Ammon's horn (tissue), 1 donor: ENCODE data around the gene SCCPDH.
"Not testable (repeated sequence)": the region's sequence is repeated elsewhere in the genome, so short reads cannot be mapped to it uniquely, and the experiment has no call there.

Source experiments
- DNase-seq: peaks from one replicate; pipeline ENCODE4 v3.0.0-alpha.2; 2016; ENCODE audit warnings: low spot score

The SCCPDH gene

GRCh38 chr1:246724016-246724730, at the start of gene SCCPDH:
TSS of gene SCCPDH (plus strand) at chr1:246724409. CDS start at chr1:246724423, 14 bp downstream.
- DNase-seq: peak; percentile 75

- no peak for DNase-seq
These were observed 46.4 kb upstream of the SCCPDH start for GRCh38 chr1:246677842-246678241.

GRCh38 chr1:246678816-246679793, 45.1 kb upstream of the SCCPDH start:
- DNase-seq: no peak

- no peak for DNase-seq
These were observed 44.4 kb upstream of the SCCPDH start for GRCh38 chr1:246679794-246680177.

- no peak for DNase-seq
These were observed 44.0 kb upstream of the SCCPDH start for GRCh38 chr1:246680190-246680589.

GRCh38 chr1:246680696-246681130, 43.5 kb upstream of the SCCPDH start:
- DNase-seq: no peak

GRCh38 chr1:246681900-246682895, 42.0 kb upstream of the SCCPDH start:
- DNase-seq: no peak

- DNase-seq: no peak
These were observed 40.7 kb upstream of the SCCPDH start for GRCh38 chr1:246683521-246683920.

- DNase-seq: no peak
These were observed 37.2 kb upstream of the SCCPDH start for GRCh38 chr1:246687002-246687401.

- DNase-seq: peak; percentile 80
These were observed 34.7 kb upstream of the SCCPDH start for GRCh38 chr1:246689409-246690008.

- DNase-seq: no peak
These were observed 34.1 kb upstream of the SCCPDH start for GRCh38 chr1:246690100-246690499.

- DNase-seq: peak; percentile 45
These were observed 32.4 kb upstream of the SCCPDH start for GRCh38 chr1:246691622-246692495.

- DNase-seq: not testable (repeated sequence)
These were observed 29.9 kb upstream of the SCCPDH start for GRCh38 chr1:246694213-246694895.

GRCh38 chr1:246695136-246695535, 29.1 kb upstream of the SCCPDH start:
- no peak for DNase-seq

- no peak for DNase-seq
These were observed 28.5 kb upstream of the SCCPDH start for GRCh38 chr1:246695666-246696065.

GRCh38 chr1:246698466-246699094, 25.6 kb upstream of the SCCPDH start:
- DNase-seq: no peak

- peak; percentile 83 for DNase-seq
These were observed 25.0 kb upstream of the SCCPDH start for GRCh38 chr1:246699095-246699735.

GRCh38 chr1:246703581-246703980, 20.6 kb upstream of the SCCPDH start:
- DNase-seq: no peak

- no peak for DNase-seq
These were observed 18.8 kb upstream of the SCCPDH start for GRCh38 chr1:246705368-246705767.
